T-helper 9 cell (primary cell): Measurements from ENCODE around the gene SNX24.
"Not testable (repeated sequence)": the region's sequence is repeated elsewhere in the genome, so short reads cannot be mapped to it uniquely, and the experiment has no call there.

Experiments
- DNase-seq: peaks from one replicate; pipeline ENCODE4 v3.0.0-alpha.2; 2020

SNX24 gene

DNA sequence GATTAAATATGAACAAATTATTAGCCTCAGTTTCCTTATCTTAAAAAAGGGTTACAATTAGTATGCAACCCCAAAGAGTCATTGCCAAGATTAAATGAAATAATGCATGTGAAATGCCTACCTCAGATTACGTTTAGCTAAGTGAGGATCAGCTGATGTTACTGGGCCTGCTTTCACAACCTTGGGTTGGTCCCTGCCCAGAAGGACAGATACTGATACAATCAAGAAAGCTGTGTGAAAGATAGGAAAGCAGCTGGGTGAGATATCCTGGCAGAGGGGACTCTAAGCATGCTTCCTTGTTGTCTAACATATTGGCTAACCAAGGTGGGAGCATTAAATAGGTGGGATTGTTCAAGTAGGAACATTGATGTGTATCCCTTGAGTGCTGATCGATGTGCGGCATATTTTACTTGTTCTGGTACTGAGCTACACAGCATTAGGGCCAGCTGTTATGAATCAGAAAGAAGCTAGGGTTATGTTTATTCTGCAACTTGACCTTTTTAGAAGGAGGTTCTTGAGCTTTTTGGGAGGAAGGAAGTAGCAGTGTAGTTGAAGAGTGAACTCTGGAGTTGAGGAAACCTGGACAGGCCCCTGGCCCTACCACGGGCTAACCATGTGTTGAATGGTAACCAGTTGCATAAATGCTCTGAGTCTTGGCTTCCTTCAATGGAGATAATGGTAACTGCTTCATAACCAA, 28.9 kb downstream of the SNX24 start:
- DNase-seq = no peak

DNA sequence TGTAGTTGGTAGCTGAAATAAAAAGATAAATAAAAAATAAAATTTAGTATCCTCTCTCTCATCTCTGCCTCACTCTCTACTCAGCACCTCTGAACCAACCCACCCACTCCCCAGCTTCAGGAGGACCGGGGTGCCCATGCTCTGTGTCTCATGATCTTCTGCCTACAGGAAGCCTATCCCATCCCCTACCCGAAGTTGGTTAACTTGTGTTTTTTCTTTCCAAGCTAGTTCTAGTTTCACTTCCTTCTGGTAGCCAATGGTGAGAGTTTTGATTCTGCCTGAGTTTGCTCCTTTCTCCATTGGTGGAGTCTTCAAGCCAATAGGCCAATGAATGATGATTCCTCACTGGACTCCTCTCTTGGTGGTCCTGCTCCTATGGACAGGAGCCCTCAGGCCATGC, 32.1 kb downstream of the SNX24 start:
- no peak for DNase-seq

DNA sequence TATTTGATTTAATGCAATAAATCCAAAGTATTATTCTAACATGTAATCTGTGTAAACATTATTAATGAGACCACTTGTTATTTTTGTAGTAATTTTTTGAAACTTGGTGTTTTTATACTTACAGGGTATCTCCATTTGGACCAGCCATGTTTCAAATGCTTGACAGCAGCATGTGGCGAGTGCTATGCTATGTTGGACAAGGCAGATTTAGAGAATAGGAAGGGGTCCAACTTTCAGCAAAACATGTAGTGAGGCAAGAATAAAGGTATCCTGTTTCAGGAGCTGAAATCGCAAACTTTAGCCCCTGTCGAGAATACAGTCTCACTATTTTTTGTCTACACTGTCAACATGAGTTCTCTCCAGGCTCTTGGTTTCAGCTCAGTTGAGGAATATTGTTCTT, 33.7 kb downstream of the SNX24 start:
- no peak for DNase-seq

DNA sequence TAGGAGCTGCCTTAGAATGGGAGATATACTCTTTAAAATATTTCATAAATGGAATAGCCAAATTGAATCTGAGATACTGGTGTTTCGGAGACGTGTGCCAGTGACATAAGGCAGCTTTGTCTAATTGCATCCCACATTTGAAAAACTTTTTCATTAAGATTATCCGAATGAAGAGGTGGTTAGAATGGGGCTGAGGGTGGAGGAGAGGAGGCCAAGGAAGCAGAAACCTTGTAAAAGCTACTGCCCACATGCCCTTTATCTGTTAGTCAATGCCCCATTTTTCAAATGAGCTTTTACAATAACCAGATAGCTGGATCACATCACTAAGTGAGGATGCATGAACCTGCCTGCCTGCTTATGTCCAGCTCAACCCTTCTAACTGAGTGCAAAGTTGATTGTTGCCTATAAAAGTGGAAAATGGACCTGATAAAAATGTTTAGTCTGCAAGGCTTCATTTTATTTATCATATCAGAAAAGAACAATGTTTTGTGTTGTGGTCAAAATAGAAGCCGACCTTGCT, 34.8 kb downstream of the SNX24 start:
- DNase-seq = no peak

DNA sequence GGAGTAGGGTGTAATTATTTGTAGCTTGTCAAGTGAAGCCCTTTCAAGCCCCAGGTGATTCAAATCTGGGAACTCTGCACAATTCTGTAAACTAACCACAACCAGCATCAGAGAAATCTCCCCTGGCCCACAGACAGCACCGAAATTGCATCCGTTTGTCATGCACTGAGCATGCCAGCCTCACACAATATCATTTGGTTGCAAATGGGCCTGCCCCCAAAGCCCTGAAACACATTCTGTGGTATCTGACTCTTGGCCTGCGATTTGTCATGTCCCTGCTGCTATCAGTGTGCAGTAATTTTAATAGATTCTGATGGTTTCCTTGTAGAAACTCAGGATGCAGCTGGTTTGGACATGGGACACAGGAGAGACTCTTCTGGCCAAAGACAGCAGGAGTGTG, 35.3 kb downstream of the SNX24 start:
- no peak for DNase-seq

DNA sequence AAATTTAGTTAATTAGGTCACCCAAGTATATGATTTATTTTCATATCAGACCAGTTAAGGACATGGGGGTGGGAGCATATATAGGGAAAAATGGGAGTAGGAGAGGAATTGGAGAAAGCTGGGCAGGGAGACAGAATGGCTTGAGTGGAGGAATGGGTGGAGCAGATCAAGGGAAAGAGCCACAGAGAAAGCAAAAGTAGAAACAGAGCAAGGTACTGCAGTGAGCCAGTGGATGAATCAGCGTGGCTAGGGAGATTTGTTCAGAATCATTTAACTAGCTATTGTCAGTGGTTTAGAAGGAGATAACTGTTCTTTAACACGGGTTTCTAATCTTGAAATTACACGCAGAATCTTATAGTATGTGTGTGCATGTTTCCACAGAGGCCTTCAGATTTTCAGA, 37.4 kb downstream of the SNX24 start:
- no peak for DNase-seq

DNA sequence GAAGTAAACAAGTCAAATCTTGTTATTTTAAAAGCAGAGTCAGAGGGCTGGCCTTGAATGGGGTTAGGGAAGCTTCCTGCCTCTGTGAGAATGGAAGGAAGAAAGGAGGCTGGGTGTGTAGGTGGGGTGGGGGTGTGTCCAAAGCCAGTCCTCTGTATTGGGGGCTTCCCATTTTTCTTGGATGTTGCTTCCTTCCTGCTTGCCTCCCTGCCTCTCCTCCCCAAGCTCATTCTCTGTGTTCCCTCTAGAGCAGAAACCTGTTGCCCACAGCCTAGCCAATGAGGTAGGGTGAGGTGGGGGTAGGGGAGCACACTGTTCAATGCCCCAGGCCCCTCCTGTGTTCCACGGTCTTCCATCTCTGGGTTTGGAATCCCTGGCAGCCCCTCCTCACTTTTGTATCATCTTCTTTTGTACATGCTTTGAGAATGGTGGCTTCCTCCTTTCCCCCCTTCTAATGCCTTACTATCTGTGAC, 39.7 kb downstream of the SNX24 start:
- DNase-seq = no peak

DNA sequence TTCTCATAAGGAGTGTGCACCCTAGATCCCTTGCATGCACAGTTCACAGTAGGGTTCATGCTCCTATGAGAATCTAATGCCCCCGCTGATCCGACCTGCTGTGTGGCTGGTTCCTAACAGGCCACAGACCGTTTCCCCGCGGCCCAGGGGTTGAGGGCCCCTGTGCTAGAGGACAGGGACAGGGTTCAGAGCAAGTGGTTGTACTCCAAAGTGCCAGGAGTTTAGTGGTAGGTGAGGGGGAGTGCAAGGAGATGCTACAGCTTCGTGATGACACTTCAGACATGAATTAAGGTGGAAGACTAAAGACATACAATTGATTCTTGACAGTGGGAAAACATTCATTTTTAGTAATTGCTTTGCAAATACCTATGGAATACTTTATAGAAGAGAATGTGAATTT, 40.5 kb downstream of the SNX24 start:
- DNase-seq = no peak

DNA sequence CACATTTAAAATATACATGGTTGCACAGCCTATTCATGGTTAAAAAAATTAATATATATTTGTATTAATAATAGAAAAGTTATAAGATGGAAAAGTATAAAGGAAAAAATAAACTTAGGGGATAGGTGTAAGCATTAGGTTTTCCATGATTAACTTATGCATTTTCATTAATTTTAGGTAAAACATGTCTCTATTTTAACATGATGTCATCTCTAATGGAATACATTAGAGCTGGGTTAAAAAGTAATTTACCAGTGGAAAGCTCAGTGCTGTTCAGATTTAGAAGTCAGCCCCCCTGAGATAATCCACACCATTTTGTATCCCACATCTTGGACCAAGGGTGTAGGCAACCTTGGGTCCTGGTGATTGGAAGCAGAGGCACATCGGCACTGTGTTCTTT, 49.7 kb downstream of the SNX24 start:
- DNase-seq = no peak

DNA sequence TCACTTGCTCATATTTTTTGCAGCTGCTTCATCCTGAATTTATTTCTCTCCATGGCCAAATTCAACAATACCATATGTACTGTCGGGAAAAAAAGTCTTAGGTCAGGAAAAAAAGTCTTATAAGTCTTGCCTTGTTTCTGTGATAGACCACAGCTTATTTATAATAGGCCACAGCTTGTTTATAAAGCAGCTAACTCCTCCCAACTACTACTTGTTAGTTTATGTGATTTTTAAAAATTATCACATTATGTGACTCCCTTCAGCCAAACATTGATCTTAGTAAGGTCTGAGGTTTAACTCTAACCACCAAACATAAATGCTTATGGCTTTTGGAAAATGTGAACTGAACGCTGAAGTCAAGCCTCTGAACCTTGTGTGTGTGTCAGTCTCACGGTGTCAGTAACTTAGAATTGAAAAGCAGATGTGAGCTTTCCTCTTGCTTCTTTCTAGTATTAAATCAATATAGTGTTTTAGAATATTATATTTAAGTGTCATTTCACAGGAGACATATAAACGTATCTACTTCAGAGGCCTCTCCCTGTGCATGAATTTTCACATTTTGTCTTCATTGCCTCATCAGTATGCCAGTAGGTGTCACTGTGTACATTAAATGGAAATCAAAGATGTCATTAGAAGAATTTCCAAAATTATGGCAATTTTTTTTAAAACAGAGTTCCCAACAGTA, 51.3 kb downstream of the SNX24 start:
- no peak for DNase-seq

DNA sequence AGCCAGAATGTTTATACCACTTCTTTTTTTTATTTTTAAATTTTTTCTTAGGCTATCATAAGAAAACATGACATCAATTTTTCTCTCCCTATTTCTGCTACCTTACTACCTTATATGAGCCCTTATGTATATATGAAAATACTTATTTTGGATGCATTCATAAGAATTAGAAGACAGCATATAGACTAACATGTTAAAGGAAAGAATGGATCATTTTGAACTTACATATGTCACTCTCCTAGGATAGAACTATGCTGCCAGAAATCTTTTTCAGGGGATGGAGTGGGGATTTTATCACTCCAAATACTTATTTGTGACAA, 51.8 kb downstream of the SNX24 start:
- no peak for DNase-seq

DNA sequence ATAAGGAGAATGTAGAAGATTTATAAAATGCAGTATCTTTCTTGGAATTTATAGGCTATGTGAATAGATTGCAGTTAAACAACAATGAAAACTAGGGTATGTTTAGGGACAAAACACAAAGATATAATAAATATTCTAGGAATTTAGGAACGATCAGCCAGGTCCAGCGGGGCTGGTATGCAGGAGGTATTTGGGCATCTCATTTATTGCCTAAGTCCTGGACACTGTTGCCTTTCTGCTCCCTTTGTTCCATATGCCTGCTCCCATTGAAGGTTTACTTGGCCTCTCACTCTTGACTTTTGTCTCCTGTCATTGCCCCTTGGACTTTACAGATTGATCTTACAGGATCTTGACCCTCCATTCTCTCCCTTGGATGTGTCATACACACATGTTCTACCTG, 55.9 kb downstream of the SNX24 start:
- DNase-seq = no peak

DNA sequence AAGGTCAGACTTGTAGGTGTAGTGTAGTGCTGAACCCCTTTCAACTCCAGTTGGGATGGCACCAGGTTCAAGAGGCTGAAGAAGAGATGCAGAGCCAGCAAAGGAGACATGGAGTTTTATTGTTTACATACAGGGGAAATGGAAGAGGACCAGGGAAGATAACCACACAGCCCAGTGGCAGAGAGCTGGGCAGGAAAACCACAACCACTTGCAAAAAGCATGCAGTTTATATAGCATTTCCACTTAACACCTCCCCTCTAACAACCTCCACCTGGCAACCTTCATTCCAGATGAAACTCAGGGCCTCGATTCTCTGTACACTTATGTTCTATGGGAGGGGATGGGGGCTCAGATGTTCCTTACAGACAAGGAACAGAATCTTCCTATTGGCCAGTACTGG, 56.9 kb downstream of the SNX24 start:
- DNase-seq = no peak

DNA sequence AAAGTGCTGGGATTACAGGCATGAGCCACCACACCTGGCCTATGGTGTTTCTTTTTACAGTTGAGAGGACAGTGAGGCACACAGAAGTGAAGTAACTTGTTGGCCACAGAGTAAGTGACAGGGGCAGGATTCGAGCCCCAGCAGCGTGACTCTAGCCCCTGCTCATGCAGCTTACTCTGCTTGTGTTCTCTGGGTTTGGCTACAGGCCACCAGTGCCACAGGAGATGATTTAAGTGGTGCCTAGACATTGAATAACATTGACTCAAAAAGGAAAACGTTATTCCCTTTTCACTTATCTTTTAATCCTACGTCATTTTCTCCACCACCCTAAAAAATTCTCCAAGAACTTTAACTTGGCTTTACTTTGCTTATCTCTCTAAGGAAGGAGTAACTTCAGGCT, 61.4 kb downstream of the SNX24 start:
- no peak for DNase-seq

DNA sequence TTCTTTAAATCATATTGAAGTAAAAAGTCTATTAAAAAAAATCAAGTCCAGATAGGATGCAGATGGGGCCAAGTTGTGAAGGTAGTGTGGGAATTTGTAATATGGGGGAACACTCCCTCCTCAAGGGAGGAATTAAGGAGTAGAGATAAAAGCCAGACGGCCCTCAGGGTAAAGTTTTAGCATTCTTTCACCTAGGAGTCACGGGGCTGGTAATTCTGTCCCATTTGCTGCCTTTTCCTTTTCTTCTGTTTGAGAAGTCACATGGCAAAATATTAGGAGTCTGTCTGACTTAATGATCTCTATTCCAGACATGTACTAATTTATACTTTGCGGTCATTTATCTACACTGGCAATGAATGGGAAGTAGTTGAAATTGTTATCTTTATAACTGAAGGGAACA, 61.9 kb downstream of the SNX24 start:
- no peak for DNase-seq

DNA sequence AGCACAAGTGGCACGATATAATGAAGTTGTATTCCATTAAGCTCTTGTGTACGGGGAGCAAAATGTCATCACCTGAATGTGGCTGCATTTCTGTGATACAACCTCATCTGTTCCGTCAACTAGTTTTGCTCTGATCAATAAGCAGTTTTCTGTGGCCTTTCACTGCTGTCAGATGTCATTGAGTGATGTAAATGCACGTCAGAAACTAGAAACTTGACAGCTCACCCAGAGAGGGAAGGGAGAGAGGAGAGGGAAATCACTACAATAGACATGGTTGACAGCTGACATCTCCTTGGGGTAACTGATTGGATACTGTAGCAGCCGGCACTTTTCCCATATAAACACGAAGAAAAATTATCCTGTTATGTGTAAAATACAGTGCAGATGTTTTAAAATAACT, 62.7 kb downstream of the SNX24 start:
- no peak for DNase-seq

DNA sequence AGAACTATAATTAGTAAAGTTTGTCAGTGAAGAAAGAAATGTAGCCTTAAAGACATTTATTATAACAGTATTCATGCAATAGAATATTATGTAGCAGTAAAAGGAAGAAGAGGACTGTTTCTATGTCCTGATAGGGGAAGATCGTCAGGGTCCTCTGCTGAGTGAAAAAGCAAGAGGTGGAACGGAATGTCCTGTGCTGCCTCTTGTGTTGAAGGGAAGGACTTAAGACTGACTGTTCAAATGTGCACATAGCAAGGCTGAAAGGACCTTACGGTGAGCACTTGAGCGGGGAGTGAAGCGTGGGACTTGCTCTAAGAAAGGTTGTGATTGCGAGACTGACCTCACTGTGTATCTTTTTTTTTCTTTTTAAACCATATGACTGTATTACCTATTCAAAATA, 63.2 kb downstream of the SNX24 start:
- DNase-seq = no peak

DNA sequence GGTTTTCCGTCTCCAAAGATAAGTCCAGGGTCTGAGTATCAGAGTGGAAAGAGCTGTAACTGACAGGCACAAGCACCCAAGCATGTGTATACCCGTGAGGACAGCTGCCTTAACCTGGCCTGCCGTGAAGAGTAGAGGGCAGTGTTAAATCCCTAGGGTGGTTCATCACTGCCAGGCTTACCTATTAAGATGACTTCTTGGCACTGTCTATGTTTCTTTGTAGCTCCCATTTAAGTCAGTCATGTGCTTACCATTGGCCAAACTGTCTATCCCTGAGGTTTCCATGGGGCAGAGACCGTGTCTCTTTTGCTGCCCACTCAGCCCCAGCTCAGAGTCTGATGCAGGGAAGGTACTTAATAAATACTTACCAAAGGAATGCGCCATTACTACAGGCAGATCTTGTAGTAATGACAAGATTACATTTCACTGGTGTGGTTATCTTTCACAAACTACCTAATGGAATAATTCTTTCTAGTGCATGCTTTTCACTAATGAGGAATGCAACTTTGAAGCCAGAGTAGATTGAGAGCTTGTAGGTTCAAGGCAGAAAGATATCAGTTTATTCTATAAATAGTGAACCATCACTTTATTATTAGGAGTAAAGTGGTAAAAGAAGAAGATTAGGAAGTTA, 64.2 kb downstream of the SNX24 start:
- DNase-seq = no peak

DNA sequence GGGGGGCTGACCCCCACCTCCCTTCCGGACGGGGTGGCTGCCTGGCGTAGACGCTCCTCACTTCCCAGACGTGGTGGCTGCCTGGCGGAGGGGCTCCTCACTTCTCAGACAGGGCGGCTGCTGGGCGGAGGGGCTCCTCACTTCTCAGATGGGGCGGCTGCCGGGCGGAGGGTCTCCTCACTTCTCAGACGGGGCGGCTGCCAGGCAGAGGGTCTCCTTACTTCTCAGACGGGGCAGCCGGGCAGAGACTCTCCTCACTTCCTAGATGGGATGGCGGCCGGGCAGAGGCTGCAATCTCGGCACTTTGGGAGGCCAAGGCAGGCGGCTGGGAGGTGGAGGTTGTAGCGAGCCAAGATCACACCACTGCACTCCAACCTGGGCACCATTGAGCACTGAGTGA, 68.0 kb downstream of the SNX24 start:
- not testable (repeated sequence) for DNase-seq

DNA sequence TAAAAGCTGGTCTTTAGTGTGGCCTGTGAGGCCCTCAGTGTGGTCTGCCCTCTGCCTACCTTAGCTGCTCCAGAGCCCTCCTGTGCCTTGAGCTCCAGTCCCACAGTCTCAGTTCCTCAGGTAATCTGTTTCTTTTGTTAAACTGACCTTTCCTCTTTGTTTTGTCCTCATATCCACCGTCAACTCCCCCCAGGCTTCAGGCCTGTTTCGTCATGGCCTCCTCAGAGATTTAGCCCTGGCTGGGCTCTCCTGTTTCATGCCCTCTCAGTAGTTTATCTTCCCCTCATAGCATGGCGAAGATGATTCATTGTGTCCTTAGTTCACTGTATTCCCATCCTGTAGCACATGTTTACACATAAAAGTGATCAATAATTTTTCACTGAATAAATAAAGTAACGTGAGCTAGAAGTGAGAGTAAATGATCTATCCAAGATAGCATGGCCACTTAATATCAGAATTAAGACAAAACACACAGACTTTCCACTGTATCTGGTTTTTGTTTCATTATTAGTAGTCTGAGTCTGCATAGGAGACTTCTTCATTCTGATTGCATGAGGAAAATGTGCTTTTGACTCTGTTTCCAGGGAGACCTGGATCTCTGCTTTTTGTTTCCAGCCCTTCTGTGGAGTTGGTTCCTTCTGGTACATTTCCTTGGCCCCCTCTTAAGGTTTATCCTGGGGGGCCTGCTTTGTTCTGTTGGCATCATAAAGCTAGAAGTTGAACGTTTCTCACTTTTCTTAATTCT, 70.5 kb downstream of the SNX24 start:
- no peak for DNase-seq

DNA sequence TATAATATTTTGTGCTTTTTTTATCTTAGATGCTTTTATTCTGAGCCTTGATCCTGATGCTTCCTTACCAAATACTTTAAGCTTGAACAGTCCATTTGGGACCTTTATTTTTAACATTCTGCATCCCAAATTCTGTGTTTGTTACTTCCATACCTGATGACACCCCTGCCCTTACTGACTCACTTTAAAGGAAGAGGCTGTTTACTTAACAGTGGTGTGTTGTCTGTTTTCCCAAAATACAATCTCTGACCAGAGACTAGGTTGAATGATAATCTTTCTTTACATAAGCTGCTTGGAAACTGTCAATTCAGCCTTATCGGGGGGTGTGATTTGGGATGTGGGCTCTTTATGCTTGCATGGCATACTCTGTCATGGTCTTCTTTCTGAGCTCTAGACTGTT, 71.1 kb downstream of the SNX24 start:
- no peak for DNase-seq

DNA sequence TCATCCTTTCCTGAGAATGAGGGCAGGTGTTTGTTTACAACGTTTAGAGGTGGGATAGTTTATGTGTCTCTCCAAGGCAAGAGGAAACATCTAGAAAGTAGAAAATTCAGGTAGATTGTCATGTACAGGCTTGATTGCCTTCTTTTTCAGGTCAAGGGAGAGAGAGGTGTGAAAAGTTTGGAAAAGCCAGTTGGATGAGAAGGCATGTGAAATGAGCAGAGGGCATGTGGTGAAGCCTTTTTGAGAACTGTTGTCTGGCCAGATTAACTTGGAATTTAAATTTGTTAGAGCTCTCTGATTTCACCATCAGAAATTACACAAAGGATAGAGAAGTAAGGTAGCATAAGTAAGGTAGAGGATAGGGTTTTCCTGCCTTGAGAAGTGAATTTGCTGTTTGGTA, 74.6 kb downstream of the SNX24 start:
- no peak for DNase-seq

DNA sequence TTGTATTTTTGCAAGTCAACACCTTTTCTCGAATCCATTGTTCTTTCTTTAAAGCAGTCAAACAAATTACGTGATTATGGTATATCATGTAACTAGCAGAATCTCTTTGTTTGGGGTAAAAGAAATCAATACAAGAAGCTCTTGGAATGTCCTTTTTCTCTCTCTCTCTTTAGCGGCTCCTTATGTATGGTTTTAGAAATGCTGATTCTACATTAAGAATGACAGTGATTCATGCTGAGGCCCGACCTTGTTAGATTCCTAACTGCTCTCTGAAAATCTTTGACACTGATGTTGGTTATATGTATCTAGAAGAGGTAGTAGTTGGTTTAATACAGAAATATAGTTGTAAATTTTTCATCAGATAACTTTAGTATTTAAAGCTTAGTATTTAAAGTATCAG, 76.4 kb downstream of the SNX24 start:
- no peak for DNase-seq

DNA sequence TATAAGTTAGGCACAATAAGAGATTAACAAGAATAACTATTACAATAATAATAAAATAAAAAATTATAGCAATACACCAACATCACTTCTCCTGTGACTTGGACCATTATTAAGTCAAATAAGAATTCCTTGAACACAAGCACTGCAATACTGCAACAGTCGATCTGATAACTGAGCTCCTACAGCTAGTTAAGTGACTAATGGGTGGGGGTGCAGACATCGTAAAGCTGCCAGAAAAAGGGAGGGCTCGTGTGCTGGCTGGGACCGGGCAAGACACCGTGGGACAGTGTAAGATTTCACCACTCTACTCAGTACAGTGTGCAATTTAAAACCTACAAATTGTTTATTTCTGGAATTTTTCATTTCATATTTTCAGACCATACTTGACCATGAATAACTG, 78.8 kb downstream of the SNX24 start:
- DNase-seq = no peak
